ENCODE results near the gene ASPHD2.

- no peak for TF ChIP-seq CTCF (IDR thresholded peaks at IDR 0.05)
- no peak for TF ChIP-seq EP300 (IDR thresholded peaks at IDR 0.05)
- TF ChIP-seq POLR2AphosphoS5 (IDR thresholded peaks at IDR 0.05), result no peak
- no peak for TF ChIP-seq POLR2A (IDR thresholded peaks at IDR 0.05)
Measured at GRCh38 chr22:26445577-26446275, 16.7 kb downstream of the ASPHD2 start.
